NCI-H446 (cell line): ENCODE results near the gene GDAP2.
"Not testable (repeated sequence)": the region's sequence is repeated elsewhere in the genome, so short reads cannot be mapped to it uniquely, and the experiment has no call there.

ENCODE experiments used
- DNase-seq, 2 experiments: peaks; one replicate each; lab custom pipeline; 2025; lab: John Stamatoyannopoulos, UW

Gene GDAP2

GRCh38 chr1:117902944-117903343 is 26.5 kb downstream of the GDAP2 start:
- no peak for DNase-seq

GRCh38 chr1:117899801-117900200 is 29.6 kb downstream of the GDAP2 start:
- no peak for DNase-seq

- no peak for DNase-seq
Measured at GRCh38 chr1:117897551-117897950, 31.9 kb downstream of the GDAP2 start.

- peak; percentile 93 to 94 for DNase-seq
Measured at GRCh38 chr1:117895482-117896114, 33.8 kb downstream of the GDAP2 start.

- DNase-seq = no peak
Measured at GRCh38 chr1:117894078-117894477, 35.3 kb downstream of the GDAP2 start.

GRCh38 chr1:117892512-117892911 is 36.9 kb downstream of the GDAP2 start:
- no peak for DNase-seq

- DNase-seq = no peak
Measured at GRCh38 chr1:117890452-117890851, 39.0 kb downstream of the GDAP2 start.

GRCh38 chr1:117886101-117886795 is 43.2 kb downstream of the GDAP2 start:
- no peak for DNase-seq

- DNase-seq = no peak
Measured at GRCh38 chr1:117883616-117884015, 45.8 kb downstream of the GDAP2 start.

- DNase-seq = no peak
Measured at GRCh38 chr1:117879284-117879683, 50.1 kb downstream of the GDAP2 start.

- DNase-seq = no peak
Measured at GRCh38 chr1:117877823-117878222, 51.6 kb downstream of the GDAP2 start.

GRCh38 chr1:117871013-117871412 is 58.4 kb downstream of the GDAP2 start:
- DNase-seq = no peak

GRCh38 chr1:117861694-117862093 is 67.7 kb downstream of the GDAP2 start:
- no peak for DNase-seq

- peak; percentile 88 to 97 for DNase-seq
Measured at GRCh38 chr1:117860896-117861610, 68.4 kb downstream of the GDAP2 start.

- no peak for DNase-seq
Measured at GRCh38 chr1:117859901-117860300, 69.5 kb downstream of the GDAP2 start.

GRCh38 chr1:117857418-117857817 is 72.0 kb downstream of the GDAP2 start:
- no peak for DNase-seq

GRCh38 chr1:117852853-117853553 is 76.4 kb downstream of the GDAP2 start:
- peak; percentile 53 to 85 for DNase-seq

- no peak for DNase-seq
Measured at GRCh38 chr1:117851687-117852086, 77.7 kb downstream of the GDAP2 start.

- DNase-seq = no peak
Measured at GRCh38 chr1:117846674-117847425, 82.6 kb downstream of the GDAP2 start.

- DNase-seq = not testable (repeated sequence)
Measured at GRCh38 chr1:117844478-117844877, 84.9 kb downstream of the GDAP2 start.

GRCh38 chr1:117843791-117844190 is 85.6 kb downstream of the GDAP2 start:
- DNase-seq = no peak
